HG02759 (cell line): ENCODE results near the gene C2orf92.
A peak's percentile ranks its signal among the peaks of the same experiment; 100 is the strongest.
"Not testable (repeated sequence)": the region's sequence is repeated elsewhere in the genome, so short reads cannot be mapped to it uniquely, and the experiment has no call there.

Experiments used
- ATAC-seq: cut with Tn5 transposase; IDR thresholded peaks from one replicate; pipeline ENCODE4 v1.9.1; 2021; ENCODE audit warnings: mild to moderate bottlenecking, moderate library complexity; ENCODE audit not compliant: unreplicated experiment

The C2orf92 gene

DNA sequence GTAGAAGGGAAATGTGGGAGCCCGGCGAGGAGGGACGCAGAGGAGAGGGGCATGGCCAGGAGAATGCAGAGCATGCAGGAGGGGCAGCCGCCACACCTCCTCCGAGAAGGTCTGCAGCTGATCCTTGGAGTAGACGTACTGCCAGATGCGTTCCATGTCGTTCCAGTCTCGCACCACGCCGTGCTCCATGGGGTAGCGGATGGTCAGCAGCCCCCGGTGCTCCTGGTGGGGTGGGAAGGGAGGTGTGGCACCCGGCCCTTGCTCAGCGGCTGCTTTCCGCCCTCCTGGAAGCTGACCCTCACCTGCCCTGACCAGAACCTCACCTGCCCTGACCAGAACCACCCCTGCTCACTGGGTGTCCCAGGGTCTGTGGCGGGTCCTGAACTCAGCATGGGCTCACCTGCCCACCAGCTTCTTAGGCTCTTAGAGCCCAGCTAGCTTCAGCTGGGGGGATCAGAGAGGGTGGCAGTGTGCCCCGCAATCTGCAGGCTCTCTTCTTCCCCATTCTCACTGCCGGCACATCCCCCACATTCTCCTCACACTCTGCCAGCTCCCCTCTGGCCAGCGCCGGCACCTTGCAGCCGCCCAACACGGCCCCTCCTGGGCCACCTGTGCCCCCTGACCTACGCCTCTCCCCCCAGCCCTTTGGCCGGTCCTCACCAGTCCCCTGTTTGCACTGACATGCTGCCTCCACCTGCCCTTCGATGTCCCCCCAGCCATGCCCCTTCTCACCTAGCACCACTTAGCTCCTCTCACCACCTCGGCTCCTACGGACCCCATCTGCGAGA, 10.1 kb upstream of the C2orf92 start:
- ATAC-seq: no peak

DNA sequence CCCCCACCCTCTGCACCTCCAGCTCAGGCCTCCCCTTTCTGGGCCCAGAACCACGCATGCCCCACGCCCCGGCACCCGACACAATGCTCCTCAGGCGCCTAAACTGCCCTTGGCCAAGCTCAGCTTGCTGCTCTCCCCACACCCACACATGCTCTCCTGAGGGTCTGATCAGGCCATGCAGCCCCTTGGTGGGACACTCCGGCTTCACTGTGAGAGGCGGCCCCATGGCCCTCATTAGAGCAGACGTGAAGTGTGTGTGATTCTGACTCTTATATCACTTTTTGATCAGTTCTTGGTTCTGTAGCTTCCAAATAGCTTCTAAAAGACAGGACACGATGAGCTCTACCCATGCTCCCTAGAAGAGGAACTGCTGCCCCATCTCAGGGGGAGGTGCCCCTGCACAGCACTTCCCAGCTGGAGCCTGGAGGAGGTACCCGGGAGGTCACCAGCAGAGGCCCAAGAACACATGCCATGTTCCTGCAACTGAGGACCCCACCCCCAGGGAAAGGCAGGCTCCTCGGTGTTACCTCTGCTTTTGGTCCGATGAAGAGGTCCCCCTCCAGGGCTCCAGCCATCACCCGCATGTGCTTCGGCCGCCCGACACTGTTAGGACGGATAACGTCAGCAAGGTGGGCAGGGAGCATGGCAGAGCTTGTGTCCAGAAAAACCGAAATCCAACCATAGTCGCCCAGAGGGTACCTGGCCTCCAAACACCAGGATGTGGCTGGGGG, 9.3 kb upstream of the C2orf92 start:
- no peak for ATAC-seq

DNA sequence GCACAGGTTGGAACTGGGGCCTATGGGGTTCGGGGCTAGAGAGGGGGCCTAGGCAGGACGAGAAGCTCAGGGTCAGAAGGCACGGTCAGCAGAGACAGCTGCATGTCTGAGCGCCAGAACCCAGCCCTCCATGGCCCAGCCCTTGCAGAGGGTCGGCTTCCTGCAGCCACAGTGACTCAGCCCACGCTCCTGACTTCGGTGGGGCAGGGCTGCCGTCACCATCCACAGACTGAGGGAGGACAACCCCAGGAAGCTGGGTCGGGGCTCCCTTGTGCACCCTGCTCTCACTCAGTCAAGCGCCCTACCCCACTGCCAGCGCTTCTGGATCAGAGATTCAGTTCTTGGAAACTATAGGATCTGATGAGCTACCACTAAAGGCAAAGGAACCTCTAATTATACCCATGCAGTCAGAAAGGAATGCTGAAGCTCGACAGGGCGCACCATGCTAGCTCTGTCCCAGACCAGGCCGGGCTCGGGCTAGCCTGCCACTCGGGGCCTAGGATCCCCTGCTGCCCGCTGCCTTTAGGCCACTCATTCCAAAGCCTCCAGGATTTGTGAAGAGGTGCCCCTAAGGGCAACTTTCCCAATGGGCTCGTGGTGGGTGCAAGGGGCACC, 8.6 kb upstream of the C2orf92 start:
- ATAC-seq: no peak

DNA sequence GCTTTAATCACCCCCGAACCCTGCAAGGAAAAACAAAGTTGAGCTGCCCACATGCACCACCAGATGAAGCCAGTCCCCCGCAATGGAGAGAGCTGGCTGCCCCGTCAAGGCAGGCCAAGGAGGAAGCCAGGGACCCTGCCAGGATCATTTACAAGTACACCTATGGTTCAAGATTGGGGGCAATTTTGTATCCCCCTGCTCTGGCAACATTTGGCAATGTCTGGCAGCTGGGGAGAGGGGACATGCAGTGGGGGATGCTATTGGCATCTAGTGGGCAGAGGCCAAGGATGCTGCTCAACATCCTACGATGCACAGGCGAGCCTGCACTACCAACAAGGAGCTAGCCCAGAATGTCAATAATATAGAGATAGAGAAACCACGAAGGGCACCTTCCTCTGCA, 7.6 kb upstream of the C2orf92 start:
- no peak for ATAC-seq

- ATAC-seq: no peak
Measured at GRCh38 chr2:97662386-97662894, 7.1 kb upstream of the C2orf92 start.

GRCh38 chr2:97662895-97663625, 6.5 kb upstream of the C2orf92 start:
- ATAC-seq: peak; percentile 56

- no peak for ATAC-seq
Measured at GRCh38 chr2:97663626-97663961, 5.9 kb upstream of the C2orf92 start.

GRCh38 chr2:97663962-97664635, 5.4 kb upstream of the C2orf92 start, which contains the start of gene ACTR1B:
Gene ACTR1B (minus strand): TSS chr2:97664044. CDS start chr2:97663890, 154 bp downstream.
- ATAC-seq: peak; percentile 83

GRCh38 chr2:97664636-97664970, 4.9 kb upstream of the C2orf92 start:
- no peak for ATAC-seq

GRCh38 chr2:97670471-97670870, 958 bp downstream of the C2orf92 start:
- ATAC-seq: no peak

- no peak for ATAC-seq
Measured at GRCh38 chr2:97671526-97671925, 2.0 kb downstream of the C2orf92 start.

DNA sequence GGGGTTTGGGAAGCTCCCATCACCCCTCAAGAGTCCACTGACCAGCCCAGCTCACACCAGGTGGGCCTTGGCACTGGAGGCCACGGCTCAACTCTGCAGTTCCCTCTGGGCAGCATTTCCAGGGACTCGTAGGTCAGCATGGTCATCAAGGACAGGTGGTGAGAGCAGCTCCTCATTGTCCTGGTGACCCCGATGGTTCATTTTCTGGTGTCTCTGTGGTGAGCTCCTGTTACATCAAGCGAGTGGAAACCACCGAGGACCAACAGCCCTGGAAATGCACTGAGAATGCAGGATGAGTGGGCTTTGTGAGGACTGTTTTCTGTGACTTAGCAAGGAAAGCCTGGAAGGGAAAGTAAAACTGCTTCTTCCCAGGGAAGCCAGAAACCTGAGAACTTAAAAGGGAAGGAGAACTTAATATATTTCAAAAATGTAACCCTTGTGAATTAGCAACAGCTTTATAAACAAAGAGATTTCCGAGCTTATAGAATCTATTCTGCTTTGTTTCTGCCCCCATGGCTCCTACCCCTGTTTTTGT, 3.2 kb downstream of the C2orf92 start:
- ATAC-seq: not testable (repeated sequence)

- ATAC-seq: no peak
Measured at GRCh38 chr2:97673182-97673914, 3.8 kb downstream of the C2orf92 start.

DNA sequence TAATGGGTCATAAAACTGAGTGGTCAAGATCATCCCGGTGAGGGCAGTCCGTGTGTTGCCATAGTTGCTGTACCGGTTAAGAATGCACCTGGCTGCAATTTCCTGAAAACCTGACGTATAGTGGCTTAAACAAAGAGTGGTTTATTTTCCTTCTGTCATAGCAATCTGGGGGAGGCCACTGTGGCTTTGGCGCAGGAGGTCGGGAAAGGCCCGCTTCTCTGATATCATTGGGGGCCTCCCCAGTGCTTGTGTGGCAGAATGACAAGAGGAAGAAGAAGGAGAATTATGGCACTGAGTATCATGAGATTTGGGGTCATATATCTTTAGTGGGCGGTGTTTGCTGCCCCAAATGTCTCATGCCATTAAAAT, 4.4 kb downstream of the C2orf92 start:
- no peak for ATAC-seq

- no peak for ATAC-seq
Measured at GRCh38 chr2:97675430-97676113, 6.1 kb downstream of the C2orf92 start.

- ATAC-seq: no peak
Measured at GRCh38 chr2:97676620-97677019, 7.1 kb downstream of the C2orf92 start.

DNA sequence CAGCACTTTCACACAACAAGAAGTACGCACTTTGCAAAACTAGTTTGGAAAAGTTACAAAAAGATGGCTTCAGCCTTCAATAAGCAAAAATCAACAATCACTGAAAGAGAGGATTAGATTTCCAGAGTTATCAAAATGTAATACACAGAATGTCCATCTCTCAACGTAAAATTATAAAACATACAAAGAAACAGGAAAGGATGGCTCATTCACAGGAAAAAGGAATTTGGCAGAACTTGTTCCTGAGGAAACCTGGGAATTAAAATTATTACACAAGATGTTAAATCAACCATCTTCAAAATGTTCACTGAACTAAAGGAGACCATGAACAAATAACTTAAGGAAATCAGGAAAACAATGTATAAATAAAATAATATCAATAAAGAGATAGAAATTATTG, 8.0 kb downstream of the C2orf92 start:
- no peak for ATAC-seq

DNA sequence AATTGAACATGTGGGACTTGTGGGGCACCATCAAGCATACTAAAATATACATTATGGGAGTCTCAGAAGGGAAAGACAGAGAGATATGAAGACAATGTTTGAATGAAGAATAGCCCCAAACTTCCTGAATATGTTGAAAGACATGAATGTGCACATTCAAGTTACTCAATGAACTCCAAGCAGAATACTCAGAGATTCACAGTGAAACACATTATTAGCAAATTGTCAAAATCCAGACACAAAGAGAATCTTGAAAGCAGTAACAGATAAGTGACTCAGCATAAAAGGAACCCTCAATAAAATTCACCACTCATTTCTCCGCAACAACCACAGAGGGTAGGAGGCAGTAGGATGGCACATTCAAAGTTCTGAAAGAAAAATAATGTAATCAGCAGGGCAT, 8.8 kb downstream of the C2orf92 start:
- ATAC-seq: no peak

DNA sequence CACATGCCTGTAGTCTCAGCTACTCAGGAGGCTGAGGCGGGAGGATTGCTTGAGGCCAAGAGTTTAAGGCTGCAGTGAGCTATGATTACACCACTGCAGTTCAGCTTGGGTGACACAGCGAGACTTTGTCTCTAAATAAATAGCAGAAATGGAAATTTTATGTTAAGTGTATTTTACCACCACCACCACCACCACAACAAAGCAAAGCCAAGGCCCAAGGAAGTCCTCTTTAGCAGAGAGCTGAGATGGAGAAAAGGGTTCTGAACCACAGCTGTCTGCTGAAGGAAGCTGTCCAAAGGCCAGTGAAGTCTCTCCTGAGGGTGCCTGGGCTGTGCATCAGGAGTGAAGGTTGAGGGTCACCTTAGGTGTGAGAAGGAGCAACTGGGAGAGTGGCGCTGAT, 17.7 kb downstream of the C2orf92 start:
- ATAC-seq: not testable (repeated sequence)
